Lower leg skin (tissue), 4 donors: ENCODE data around the gene ZNF778. TPM values are rescaled to one million over a fixed set of nuclear protein-coding genes. Genes with fewer than 3 reads are reported as not detected.
"Not testable (repeated sequence)": the region's sequence is repeated elsewhere in the genome, so short reads cannot be mapped to it uniquely, and the experiment has no call there.

Experiments used
- DNase-seq, 2 donors: peaks; one replicate each; pipeline ENCODE4 v3.0.0-alpha.2; 2019; ENCODE audit warnings: low spot score in 2 of 2
- H3K4me3 ChIP-seq: fragments of 200-600 bp; sonication (generic); 2 replicates; pipeline ENCODE4 v1.5.1; 2017; ENCODE audit warnings: mild to moderate bottlenecking, low read depth; ENCODE audit not compliant: poor library complexity, severe bottlenecking
- POLR2A ChIP-seq, 2 donors: fragments of 450-650 bp; IDR thresholded peaks; one replicate each; pipeline ENCODE4 v1.6.1; 2016 to 2017; ENCODE audit warnings: antibody characterized with exemption in 2 of 2, mild to moderate bottlenecking in 1 of 2, moderate library complexity in 1 of 2
- WGBS, 2 donors: methylation state at CpG; one replicate each; pipeline ENCODE4 v1.1.5; 2018; 5-methylcytosine and 5-hydroxymethylcytosine counted together
- intact Hi-C: fragments of 100-400 bp; cut with DNase I; formaldehyde crosslinking; loops from one replicate; pipeline ENCODE4 v1.15.0; 2023; ENCODE audit warnings: low total_unique reads
- total RNA-seq, 4 donors: library from RNA; depleted of rRNA; stranded (reverse); fragments of >200 nt; gene quantifications; one replicate each; pipeline ENCODE4 v1.1.0, GENCODE V29; 2016
- TF ChIP-seq, protein P1 (sequence below), 3 donors: fragments of 450-650 bp; IDR thresholded peaks; one replicate each; pipeline ENCODE4 v1.5.1; 2016; ENCODE audit warnings: antibody characterized with exemption in 3 of 3, mild to moderate bottlenecking in 3 of 3, moderate library complexity in 2 of 3

ZNF778 gene
- total RNA-seq, 4 donors from 2014 or later = 10.9 to 34.8 (median 18.1) TPM

DNA sequence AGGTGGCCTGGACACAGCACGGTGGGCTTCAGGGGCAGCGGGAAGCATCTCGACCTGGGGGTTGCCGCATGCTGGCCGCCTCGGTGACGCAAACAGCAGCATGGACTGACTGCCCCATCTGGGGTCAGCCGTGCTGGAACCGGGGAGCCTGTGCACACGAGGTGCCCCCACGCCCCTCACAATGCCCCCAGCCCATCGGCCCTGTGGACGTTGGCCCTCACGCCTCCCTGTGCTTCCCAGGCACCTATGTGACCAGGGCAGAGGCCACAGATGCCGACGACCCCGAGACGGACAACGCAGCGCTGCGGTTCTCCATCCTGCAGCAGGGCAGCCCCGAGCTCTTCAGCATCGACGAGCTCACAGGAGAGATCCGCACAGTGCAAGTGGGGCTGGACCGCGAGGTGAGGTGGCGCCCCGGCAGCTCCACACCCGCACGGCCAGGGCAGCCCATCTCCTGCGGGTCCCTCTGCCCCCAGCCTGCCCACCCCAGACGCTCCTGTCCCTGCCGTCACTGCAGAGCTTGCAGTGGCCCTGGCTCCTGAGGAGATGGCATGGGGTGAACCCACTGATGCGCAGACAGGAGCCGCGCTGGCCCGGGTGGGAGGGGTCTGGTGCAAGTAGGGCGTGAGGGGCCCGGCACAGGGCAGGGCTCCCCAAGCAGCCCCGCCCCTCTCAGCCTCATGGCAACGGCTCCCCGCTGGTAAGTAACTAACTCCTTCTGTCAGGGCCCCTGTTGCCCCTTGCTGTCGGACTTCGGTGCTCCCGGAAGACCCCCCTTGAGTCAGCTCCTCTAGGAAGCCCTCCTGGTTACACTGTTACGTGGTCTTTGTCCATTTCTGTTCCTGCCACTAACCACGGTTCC, 32.3 kb upstream of the ZNF778 start:
- no peak for DNase-seq
- TF ChIP-seq, protein P1, sequence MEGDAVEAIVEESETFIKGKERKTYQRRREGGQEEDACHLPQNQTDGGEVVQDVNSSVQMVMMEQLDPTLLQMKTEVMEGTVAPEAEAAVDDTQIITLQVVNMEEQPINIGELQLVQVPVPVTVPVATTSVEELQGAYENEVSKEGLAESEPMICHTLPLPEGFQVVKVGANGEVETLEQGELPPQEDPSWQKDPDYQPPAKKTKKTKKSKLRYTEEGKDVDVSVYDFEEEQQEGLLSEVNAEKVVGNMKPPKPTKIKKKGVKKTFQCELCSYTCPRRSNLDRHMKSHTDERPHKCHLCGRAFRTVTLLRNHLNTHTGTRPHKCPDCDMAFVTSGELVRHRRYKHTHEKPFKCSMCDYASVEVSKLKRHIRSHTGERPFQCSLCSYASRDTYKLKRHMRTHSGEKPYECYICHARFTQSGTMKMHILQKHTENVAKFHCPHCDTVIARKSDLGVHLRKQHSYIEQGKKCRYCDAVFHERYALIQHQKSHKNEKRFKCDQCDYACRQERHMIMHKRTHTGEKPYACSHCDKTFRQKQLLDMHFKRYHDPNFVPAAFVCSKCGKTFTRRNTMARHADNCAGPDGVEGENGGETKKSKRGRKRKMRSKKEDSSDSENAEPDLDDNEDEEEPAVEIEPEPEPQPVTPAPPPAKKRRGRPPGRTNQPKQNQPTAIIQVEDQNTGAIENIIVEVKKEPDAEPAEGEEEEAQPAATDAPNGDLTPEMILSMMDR (IDR thresholded peaks at IDR 0.05) = no peak
- TF ChIP-seq POLR2A (IDR thresholded peaks at IDR 0.05) = no peak
- intact Hi-C loops = no loop called here
- WGBS, 2 donors = 68 to 75% methylated on average over 20 to 48 of the region's 48 CpGs
- H3K4me3 ChIP-seq = no peak overlapping the region

DNA sequence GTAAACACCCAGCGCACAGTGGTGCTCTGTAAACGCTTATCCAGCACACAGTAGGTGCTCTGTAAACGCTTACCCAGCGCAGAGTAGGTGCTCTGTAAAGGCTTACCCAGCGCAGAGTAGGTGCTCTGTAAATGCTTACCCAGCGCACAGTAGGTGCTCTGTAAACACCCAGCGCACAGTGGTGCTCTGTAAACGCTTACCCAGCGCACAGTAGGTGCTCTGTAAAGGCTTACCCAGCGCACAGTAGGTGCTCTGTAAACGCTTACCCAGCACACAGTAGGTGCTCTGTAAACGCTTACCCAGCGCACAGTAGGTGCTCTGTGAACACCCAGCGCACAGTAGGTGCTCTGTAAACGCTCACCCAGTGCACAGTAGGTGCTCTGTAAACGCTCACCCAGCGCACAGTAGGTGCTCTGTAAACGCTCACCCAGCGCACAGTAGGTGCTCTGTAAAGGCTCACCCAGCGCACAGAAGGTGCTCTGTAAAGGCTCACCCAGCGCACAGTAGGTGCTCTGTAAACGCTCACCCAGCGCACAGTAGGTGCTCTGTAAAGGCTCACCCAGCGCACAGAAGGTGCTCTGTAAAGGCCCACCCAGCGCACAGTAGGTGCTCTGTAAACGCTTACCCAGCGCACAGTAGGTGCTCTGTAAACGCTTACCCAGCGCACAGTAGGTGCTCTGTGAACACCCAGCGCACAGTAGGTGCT, 31.5 kb upstream of the ZNF778 start:
- intact Hi-C loops, H3K4me3 ChIP-seq, DNase-seq: not testable (repeated sequence)
- WGBS, 2 donors = 88 to 94% methylated on average over 22 to 26 of the region's 30 CpGs

- WGBS, 2 donors = 86 to 89% methylated on average over 19 to 20 of the region's 20 CpGs
- DNase-seq, H3K4me3 ChIP-seq, intact Hi-C loops: not testable (repeated sequence)
These were observed 30.9 kb upstream of the ZNF778 start for GRCh38 chr16:89186593-89187031.

DNA sequence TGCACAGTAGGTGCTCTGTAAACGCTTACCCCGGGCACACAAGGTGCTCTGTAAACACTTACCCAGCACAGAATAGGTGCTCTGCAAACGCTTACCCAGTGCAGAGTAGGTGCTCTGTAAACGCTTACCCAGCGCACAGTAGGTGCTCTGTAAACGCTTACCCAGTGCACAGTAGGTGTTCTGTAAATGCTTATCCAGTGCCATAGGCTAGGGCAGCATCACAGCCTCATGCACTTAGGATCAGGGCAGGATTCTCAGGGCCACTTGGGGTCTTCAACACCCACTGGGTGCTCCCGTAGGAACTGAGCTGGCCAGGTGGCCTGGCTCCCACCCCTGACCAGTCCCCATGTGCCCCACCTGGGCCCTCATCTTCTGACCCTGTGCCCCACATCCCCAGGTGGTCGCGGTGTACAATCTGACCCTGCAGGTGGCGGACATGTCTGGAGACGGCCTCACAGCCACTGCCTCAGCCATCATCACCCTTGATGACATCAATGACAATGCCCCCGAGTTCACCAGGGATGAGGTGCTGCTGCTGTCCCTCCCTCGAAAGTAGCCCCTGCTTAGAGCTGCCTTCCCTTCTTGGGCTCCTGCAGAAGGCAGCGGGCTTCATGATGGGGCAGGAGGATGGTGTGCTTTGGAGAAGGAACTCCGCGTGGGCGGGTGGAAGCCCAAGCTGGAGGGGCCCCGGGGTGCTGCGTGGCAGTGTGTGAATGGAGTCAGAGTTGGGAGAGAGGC, 30.3 kb upstream of the ZNF778 start:
- DNase-seq = no peak
- intact Hi-C loops = no loop called here
- H3K4me3 ChIP-seq = no peak overlapping the region
- TF ChIP-seq POLR2A (IDR thresholded peaks at IDR 0.05) = no peak
- TF ChIP-seq, protein P1 (IDR thresholded peaks at IDR 0.05) = no peak
- 63 to 68% methylated on average over 15 to 17 of the region's 19 CpGs for WGBS, 2 donors

GRCh38 chr16:89187770-89188392, 29.6 kb upstream of the ZNF778 start:
- intact Hi-C loops = no loop called here
- WGBS, 2 donors = 57 to 58% methylated on average over 19 of the region's 19 CpGs
- no peak for DNase-seq
- no peak overlapping the region for H3K4me3 ChIP-seq
- no peak for TF ChIP-seq POLR2A (IDR thresholded peaks at IDR 0.05)
- TF ChIP-seq, protein P1 (IDR thresholded peaks at IDR 0.05) = no peak

DNA sequence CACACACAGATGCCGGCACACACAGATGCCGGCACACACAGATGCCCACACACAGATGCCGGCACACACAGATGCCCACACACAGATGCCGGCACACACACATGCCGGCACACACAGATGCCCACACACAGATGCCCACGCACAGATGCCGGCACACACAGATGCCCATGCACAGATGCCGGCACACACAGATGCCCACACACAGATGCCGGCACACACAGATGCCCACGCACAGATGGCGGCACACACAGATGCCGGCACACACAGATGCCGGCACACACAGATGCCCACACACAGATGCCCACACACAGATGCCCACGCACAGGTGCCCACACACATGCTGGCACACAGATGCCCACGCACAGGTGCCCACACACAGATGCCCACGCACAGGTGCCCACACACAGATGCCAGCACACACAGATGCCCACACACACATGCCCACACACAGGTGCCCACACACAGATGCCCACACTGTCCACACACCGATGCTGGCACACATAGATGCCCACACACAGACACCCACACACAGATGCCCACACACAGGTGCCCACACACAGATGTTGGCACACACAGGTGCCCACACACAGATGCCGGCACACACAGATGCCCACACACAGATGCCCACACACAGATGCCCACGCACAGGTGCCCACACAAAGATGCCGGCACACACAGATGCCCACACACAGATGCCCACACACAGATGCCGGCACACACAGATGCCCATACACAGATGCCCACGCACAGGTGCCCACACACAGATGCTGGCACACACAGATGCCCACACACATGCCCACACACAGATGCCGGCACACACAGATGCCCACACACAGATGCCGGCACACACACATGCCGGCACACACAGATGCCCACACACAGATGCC, 28.8 kb upstream of the ZNF778 start:
- DNase-seq, intact Hi-C loops, H3K4me3 ChIP-seq: not testable (repeated sequence)
- 83 to 86% methylated on average over 15 to 19 of the region's 25 CpGs for WGBS, 2 donors
